K562 (cell line): ENCODE measurements around the gene ERCC6. TPM values are rescaled to one million over a fixed set of nuclear protein-coding genes. Genes with fewer than 3 reads are reported as not detected.

Experiments
- ATAC-seq: fragments of 200-7000 bp; cut with Tn5 transposase; 3 replicates; pipeline ENCODE4 v1.9.1; 2020; ENCODE audit warnings: moderate library complexity
- BruUV-seq: library from RNA; stranded (reverse); fragments of 400-500 nt; replicated peaks from 2 replicates; lab custom pipeline; 2021; lab: Mats Ljungman, UMichigan
- CTCF ChIA-PET: fragments of 300-600 bp; formaldehyde crosslinking; extraction: SDS; loops from one replicate; lab custom pipeline; 2021; ENCODE audit warnings: low intra/inter-chr PET ratio; lab: Yijun Ruan, JAX
- POLR2A ChIA-PET: fragments of 300-600, 350-650 bp; sonication (Branson Sonifier 250); formaldehyde crosslinking; extraction: SDS; loops from one replicate; lab custom pipeline; 2021; ENCODE audit warnings: antibody characterized with exemption, inconsistent platforms; lab: Yijun Ruan, JAX
- DNase-seq, 4 experiments: peaks; one replicate each; pipeline versions ENCODE4 v3.0.0 to v3.0.0-alpha.2; 2011 to 2018; ENCODE audit warnings: low spot score in 3 of 4, mixed read lengths in 3 of 4; ENCODE audit errors: extremely low read depth in 1 of 4
- FAIRE-seq: peaks from 2 replicates; lab custom pipeline; 2011; peaks lifted over from hg19 to GRCh38; lab: Jason Lieb, UNC
- H2AFZ ChIP-seq: 2 replicates; pipeline ENCODE4 v1.6.0; 2011; ENCODE audit warnings: low read depth, low read length, control low read depth, inconsistent platforms
- H3K27ac ChIP-seq: fragments of 200-600 bp; 3 replicates; pipeline ENCODE4 v1.8.0; 2011; ENCODE audit warnings: low read depth, mild to moderate bottlenecking, control low read depth, inconsistent platforms, low read length, moderate library complexity, mixed read lengths; ENCODE audit errors: extremely low read depth
- H3K27me3 ChIP-seq, 2 experiments: fragments of 300-600 bp in 1 of 2; 2 replicates in 1 of 2; 3 replicates in 1 of 2; pipeline versions ENCODE4 v1.6.0 to v1.8.0; 2011; ENCODE audit warnings: inconsistent platforms in 2 of 2, low read length in 2 of 2, mild to moderate bottlenecking in 1 of 2, mixed read lengths in 1 of 2, moderate library complexity in 1 of 2; ENCODE audit not compliant: control insufficient read depth in 2 of 2, insufficient read depth in 2 of 2
- H3K36me3 ChIP-seq: fragments of 300-600 bp; 3 replicates; pipeline ENCODE4 v1.8.0; 2011; ENCODE audit warnings: mild to moderate bottlenecking, low read length, inconsistent platforms; ENCODE audit not compliant: control insufficient read depth, insufficient read depth
- H3K4me1 ChIP-seq, 2 experiments: fragments of 200-600 bp in 1 of 2; replicated peaks in 1 of 2; 2 replicates in 1 of 2; 3 replicates in 1 of 2; pipeline versions ENCODE4 v1.5.1 to v1.8.0; 2011; ENCODE audit warnings: inconsistent platforms in 2 of 2, low read length in 2 of 2, mild to moderate bottlenecking in 1 of 2, mixed read lengths in 1 of 2, moderate library complexity in 1 of 2; ENCODE audit not compliant: control insufficient read depth in 2 of 2, insufficient read depth in 2 of 2
- H3K4me2 ChIP-seq: 2 replicates; pipeline ENCODE4 v1.6.1; 2011; ENCODE audit warnings: low read length, control low read depth, inconsistent platforms, mixed read lengths; ENCODE audit not compliant: insufficient read depth
- H3K4me3 ChIP-seq: fragments of 200-600 bp; sonication (generic), shearing (Covaris generic); 2 replicates; pipeline ENCODE4 v1.5.1; 2016; ENCODE audit warnings: control low read depth, inconsistent platforms
- H3K79me2 ChIP-seq: fragments of 200-600 bp; 3 replicates; pipeline ENCODE4 v1.8.0; 2011; ENCODE audit warnings: low read length, inconsistent platforms; ENCODE audit not compliant: control insufficient read depth, insufficient read depth
- H3K9ac ChIP-seq, 2 experiments: 2 replicates each; pipeline versions ENCODE4 v1.6.0 to v1.6.1; 2011; ENCODE audit warnings: low read depth in 2 of 2, low read length in 2 of 2, control low read depth in 1 of 2, inconsistent platforms in 1 of 2, mild to moderate bottlenecking in 1 of 2, mixed read lengths in 1 of 2; ENCODE audit not compliant: insufficient read depth in 1 of 2
- H3K9me1 ChIP-seq: one replicate; pipeline ENCODE4 v1.6.0; 2011; ENCODE audit warnings: inconsistent platforms, mild to moderate bottlenecking, low read length, moderate library complexity; ENCODE audit not compliant: control insufficient read depth, insufficient read depth
- H3K9me3 ChIP-seq: replicated peaks from 2 replicates; pipeline ENCODE4 v1.5.1; 2011; ENCODE audit warnings: low read depth, low read length, inconsistent platforms; ENCODE audit not compliant: control insufficient read depth, insufficient read depth
- H4K20me1 ChIP-seq: replicated peaks from 2 replicates; pipeline ENCODE4 v1.6.1; 2011; ENCODE audit warnings: low read length, inconsistent platforms, mixed read lengths; ENCODE audit not compliant: control insufficient read depth, insufficient read depth
- ARNT ChIP-seq, 2 experiments: fragments of 450-650 bp; IDR thresholded peaks; 2 replicates each; pipeline ENCODE4 v1.6.1; 2016; ENCODE audit warnings: mild to moderate bottlenecking in 1 of 2
- CREB1 ChIP-seq, 2 experiments: sonication (generic) in 1 of 2; formaldehyde crosslinking in 1 of 2; IDR thresholded peaks; 2 replicates each; pipeline versions ENCODE4 v1.6.1 to v1.8.0; 2012 to 2022; ENCODE audit warnings: inconsistent platforms in 1 of 2, mild to moderate bottlenecking in 1 of 2, missing genetic modification reagents in 1 of 2, moderate library complexity in 1 of 2
- CREM ChIP-seq: IDR thresholded peaks from 2 replicates; pipeline ENCODE4 v1.6.1; 2014; ENCODE audit warnings: antibody characterized with exemption, low read depth
- DIDO1 ChIP-seq: fragments of 450-650 bp; IDR thresholded peaks from 2 replicates; pipeline ENCODE4 v1.6.1; 2016; ENCODE audit warnings: low read depth, missing biosample characterization, missing genetic modification characterization
- DPF2 ChIP-seq: fragments of 450-650 bp; IDR thresholded peaks from 2 replicates; pipeline ENCODE4 v1.6.1; 2016
- E2F8 ChIP-seq: fragments of 450-650 bp; IDR thresholded peaks from 2 replicates; pipeline ENCODE4 v1.7.1; 2018; ENCODE audit warnings: mild to moderate bottlenecking, low read depth; ENCODE audit not compliant: partially characterized antibody
- HNRNPL ChIP-seq: fragments of 200-400 bp; formaldehyde crosslinking; IDR thresholded peaks from 2 replicates; pipeline ENCODE4 v1.6.1; 2017; ENCODE audit warnings: low read depth, mild to moderate bottlenecking, low read length
- MAFF ChIP-seq: IDR thresholded peaks from 2 replicates; pipeline ENCODE4 v1.6.1; 2012; ENCODE audit warnings: low read length, improper control_type of control experiment
- MEIS2 ChIP-seq: fragments of 450-650 bp; IDR thresholded peaks from 2 replicates; pipeline ENCODE4 v1.6.1; 2014; ENCODE audit warnings: mild to moderate bottlenecking; ENCODE audit not compliant: partially characterized antibody
- NFE2 ChIP-seq: IDR thresholded peaks from 2 replicates; pipeline ENCODE4 v1.6.1; 2014; ENCODE audit warnings: antibody characterized with exemption, low read depth
- ZBTB43 ChIP-seq: sonication (generic); formaldehyde crosslinking; IDR thresholded peaks from 2 replicates; pipeline ENCODE4 v1.8.0; 2023; ENCODE audit warnings: mild to moderate bottlenecking, missing genetic modification reagents
- ZFPM2 ChIP-seq: fragments of 250-450 bp; sonication (Bioruptor Pico); IDR thresholded peaks from 2 replicates; pipeline ENCODE4 v1.5.1; 2022; ENCODE audit warnings: mild to moderate bottlenecking
- ZNF280A ChIP-seq: fragments of 450-650 bp; IDR thresholded peaks from 2 replicates; pipeline ENCODE4 v1.6.1; 2018; ENCODE audit warnings: mild to moderate bottlenecking, low read depth; ENCODE audit not compliant: partially characterized antibody
- ZNF561 ChIP-seq: fragments of 450-650 bp; formaldehyde crosslinking; conservative IDR thresholded peaks from 2 replicates; pipeline ENCODE4 v1.4.0; 2020; ENCODE audit warnings: mild to moderate bottlenecking, moderate library complexity
- ZNF740 ChIP-seq, 3 experiments: fragments of 200-800 bp in 1 of 3; sonication (Bioruptor generic) in 1 of 3; sonication (generic) in 1 of 3; formaldehyde crosslinking in 1 of 3; IDR thresholded peaks; 2 replicates each; pipeline versions ENCODE4 v1.6.1 to v1.8.0; 2016 to 2022; ENCODE audit warnings: mild to moderate bottlenecking in 2 of 3, missing compliant biosample characterization in 2 of 3, missing genetic modification characterization in 2 of 3, missing genetic modification reagents in 1 of 3
- ZNF766 ChIP-seq: fragments of 200-800 bp; sonication (Bioruptor generic); conservative IDR thresholded peaks from 2 replicates; pipeline ENCODE4 v1.6.1; 2016; ENCODE audit warnings: missing genetic modification characterization, missing compliant biosample characterization
- WGBS: fragments of 100-300 bp; shearing (Covaris generic); methylation state at CpG from one replicate; pipeline ENCODE4 v1.1.6; 2016; ENCODE audit warnings: low coverage, mixed read lengths; ENCODE audit not compliant: insufficient coverage; ENCODE audit errors: missing lambda C conversion rate; 5-methylcytosine and 5-hydroxymethylcytosine counted together
- in situ Hi-C: fragments of 300-500 bp; cut with MboI; formaldehyde crosslinking; loops from 4 replicates; pipeline ENCODE4 v1.15.0; 2018; ENCODE audit warnings: inconsistent platforms, mixed read lengths
- intact Hi-C: fragments of 100-400 bp; cut with micrococcal nuclease; formaldehyde crosslinking; loops from 2 replicates; pipeline ENCODE4 v1.14.2; 2022
- polyA plus RNA-seq, 8 experiments: library from polyadenylated mRNA; depleted of rRNA in 4 of 8; stranded (reverse) in 5 of 8; unstranded in 3 of 8; fragments of >200 nt; fragmentation: Nextera tagmentation in 2 of 8; fragmentation: Illumina TruSeq in 1 of 8; extraction: Ambion mirVana in 2 of 8; extraction: Trizol in 1 of 8; gene quantifications; 2 replicates each; pipeline versions ENCODE4 v1.2.1 to v1.2.3, GENCODE V29; 2011 to 2014; ENCODE audit warnings: inconsistent platforms in 1 of 8, missing spikeins in 1 of 8
- total RNA-seq, 7 experiments: library from RNA; depleted of rRNA in 6 of 7; stranded (reverse); fragments of >200 nt in 6 of 7; fragmentation: Illumina TruSeq in 2 of 7; extraction: Trizol in 2 of 7; gene quantifications; 2 replicates each; pipeline versions ENCODE4 v1.2.1 to v1.2.3, GENCODE V29; 2011 to 2021; ENCODE audit warnings: low replicate concordance in 1 of 7

The ERCC6 gene
- total and polyA plus RNA-seq, 9 of the 15 experiments (the other 6 are each of a cell fraction or from before 2014, with no cell fraction given) = 7.8 to 17.7 (median 11.8) TPM

- 4% methylated on average over 3 of the region's 3 CpGs for WGBS
- intact Hi-C loops = no loop called here
- Histone ChIP-seq H3K9me1 (no peaks in the 10 kb centered on the region), H3K4me2 (no peak overlapping the region), H4K20me1 (no peaks in the 10 kb centered on the region), H3K4me1 (peaks cover 0 to 4% of the 10 kb centered on the region in 2 experiments; a peak in 3 of 5 replicates), H3K27ac (no peak overlapping the region), H3K4me3 (no peak overlapping the region), H2AFZ (no peak overlapping the region), H3K79me2 (no peaks in the 10 kb centered on the region), H3K9ac (no peak overlapping the region), H3K36me3 (no peaks in the 10 kb centered on the region), H3K9me3 (no peaks in the 10 kb centered on the region), H3K27me3 (peaks cover 6 to 20% of the 10 kb centered on the region in 2 experiments; a peak in 2 of 5 replicates)
- no peak for FAIRE-seq
- ChIA-PET CTCF (no interaction called here), POLR2A (interaction anchor here (0.6 kb wide), 1 partner anchor 9 kb away, joined by 3 read pairs; no protein-coding TSS in a partner anchor)
- no peak for ATAC-seq
- BruUV-seq = no TSS peak
- in situ Hi-C loops = no loop called here
- DNase-seq = no peak
- TF ChIP-seq DIDO1 (tag) = no peak
- no peak for TF ChIP-seq NFE2
- TF ChIP-seq ZBTB43 = no peak
- no peak for TF ChIP-seq DPF2
- TF ChIP-seq MEIS2 = no peak
- TF ChIP-seq ARNT (IDR thresholded peaks at IDR 0.05) = no peak
- no peak for TF ChIP-seq ZNF561 (CRISPR knock-in tag)
- no peak for TF ChIP-seq E2F8
- no peak for TF ChIP-seq ZNF766 (CRISPR knock-in tag)
- no peak for TF ChIP-seq MAFF
- TF ChIP-seq ZFPM2 = no peak
- no peak for TF ChIP-seq ZNF740 (CRISPR knock-in tag; IDR thresholded peaks at IDR 0.05)
- TF ChIP-seq ZNF740 (tag; IDR thresholded peaks at IDR 0.05) = no peak
- TF ChIP-seq CREB1 (IDR thresholded peaks at IDR 0.05) = no peak
- no peak for TF ChIP-seq CREB1 (CRISPR knock-in tag; IDR thresholded peaks at IDR 0.05)
- no peak for TF ChIP-seq HNRNPL
- TF ChIP-seq ZNF280A = no peak
- no peak for TF ChIP-seq CREM
These were observed 30.2 kb upstream of the ERCC6 start for GRCh38 chr10:49569031-49569631.
